Endothelial cell (in vitro differentiated cells): ENCODE data around the gene CT45A6. TPM values are rescaled to one million over a fixed set of nuclear protein-coding genes. Genes with fewer than 3 reads are reported as not detected.
"Not testable (repeated sequence)": the region's sequence is repeated elsewhere in the genome, so short reads cannot be mapped to it uniquely, and the experiment has no call there.

ENCODE experiments used
- DNase-seq: peaks from one replicate; pipeline ENCODE4 v3.0.0; 2021; ENCODE audit warnings: low spot score
- H3K27ac Mint-ChIP-seq: one replicate; pipeline ENCODE4 v1.8.0; 2021; ENCODE audit warnings: mixed read lengths, inconsistent platforms; ENCODE audit not compliant: unreplicated experiment
- H3K27me3 Mint-ChIP-seq: one replicate; pipeline ENCODE4 v1.8.0; 2021; ENCODE audit warnings: mild to moderate bottlenecking, moderate library complexity, mixed read lengths, inconsistent platforms; ENCODE audit not compliant: unreplicated experiment
- H3K36me3 Mint-ChIP-seq: one replicate; pipeline ENCODE4 v1.8.0; 2021; ENCODE audit warnings: mild to moderate bottlenecking, low read depth, mixed read lengths, inconsistent platforms; ENCODE audit not compliant: unreplicated experiment
- H3K4me1 Mint-ChIP-seq: one replicate; pipeline ENCODE4 v1.8.0; 2021; ENCODE audit warnings: mild to moderate bottlenecking, mixed read lengths, inconsistent platforms; ENCODE audit not compliant: unreplicated experiment
- H3K4me3 Mint-ChIP-seq: one replicate; pipeline ENCODE4 v1.8.0; 2021; ENCODE audit warnings: mild to moderate bottlenecking, mixed read lengths, inconsistent platforms; ENCODE audit not compliant: unreplicated experiment
- H3K9me3 Mint-ChIP-seq: one replicate; pipeline ENCODE4 v1.8.0; 2021; ENCODE audit warnings: mixed read lengths, inconsistent platforms; ENCODE audit not compliant: unreplicated experiment
- long read RNA-seq: library from polyadenylated mRNA; unstranded; transcript quantifications from one replicate; pipeline ENCODE4 v2.0.0, GENCODE V29; 2020; ENCODE audit not compliant: unreplicated experiment
- total RNA-seq: library from RNA; stranded (reverse); fragmentation: NEBNext Ultra II Directional; extraction: Animal tissue kit (Norgen Biotek cat#: 25700); gene quantifications from one replicate; pipeline ENCODE4 v1.2.1, GENCODE V29; 2021; ENCODE audit not compliant: unreplicated experiment

CT45A6 gene, protein sequence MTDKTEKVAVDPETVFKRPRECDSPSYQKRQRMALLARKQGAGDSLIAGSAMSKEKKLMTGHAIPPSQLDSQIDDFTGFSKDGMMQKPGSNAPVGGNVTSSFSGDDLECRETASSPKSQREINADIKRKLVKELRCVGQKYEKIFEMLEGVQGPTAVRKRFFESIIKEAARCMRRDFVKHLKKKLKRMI
- total RNA-seq = not detected
- long read RNA-seq = 0 reads

DNA sequence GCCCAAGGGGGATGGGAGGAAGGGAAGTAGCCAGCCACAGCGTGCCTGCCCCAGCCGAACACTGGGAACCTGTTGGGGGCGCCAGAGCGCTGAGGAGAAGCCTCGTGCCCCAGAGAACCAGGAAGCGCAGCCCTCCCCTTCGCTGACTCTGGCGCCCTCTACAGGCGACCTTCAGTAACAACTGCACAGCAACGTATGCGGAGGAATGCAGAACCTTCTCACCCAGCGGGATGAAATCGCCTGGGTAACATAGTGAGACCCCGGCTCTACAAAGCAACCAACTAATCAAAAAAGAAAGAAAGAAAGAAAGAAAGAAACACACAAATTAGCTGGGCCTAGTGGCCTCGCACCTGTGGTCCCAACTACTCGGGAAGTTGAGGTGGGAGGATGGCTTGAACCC lies at the start of gene CT45A6:
TSS of gene CT45A6 (minus strand) at position 101 of the 400 bp plus-strand sequence. CDS start 3,794 bp downstream, outside the sequence.
- DNase-seq, H3K27ac Mint-ChIP-seq, H3K4me3 Mint-ChIP-seq, H3K9me3 Mint-ChIP-seq, H3K4me1 Mint-ChIP-seq, H3K27me3 Mint-ChIP-seq, H3K36me3 Mint-ChIP-seq: not testable (repeated sequence)

DNA sequence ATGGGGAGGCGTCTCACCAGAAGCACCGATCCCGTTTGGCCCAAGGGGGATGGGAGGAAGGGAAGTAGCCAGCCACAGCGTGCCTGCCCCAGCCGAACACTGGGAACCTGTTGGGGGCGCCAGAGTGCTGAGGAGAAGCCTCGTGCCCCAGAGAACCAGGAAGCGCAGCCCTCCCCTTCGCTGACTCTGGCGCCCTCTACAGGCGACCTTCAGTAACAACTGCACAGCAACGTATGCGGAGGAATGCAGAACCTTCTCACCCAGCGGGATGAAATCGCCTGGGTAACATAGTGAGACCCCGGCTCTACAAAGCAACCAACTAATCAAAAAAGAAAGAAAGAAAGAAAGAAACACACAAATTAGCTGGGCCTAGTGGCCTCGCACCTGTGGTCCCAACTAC lies 34.6 kb upstream of the CT45A6 start, which contains the start of gene CT45A7:
TSS of gene CT45A7 (minus strand) at position 101 of the 400 bp plus-strand sequence. CDS start 3,747 bp downstream, outside the sequence.
- H3K36me3 Mint-ChIP-seq = not testable (repeated sequence)

GRCh38 chrX:135819912-135820311 lies 17.3 kb upstream of the CT45A6 start, which contains the start of gene CT45A2:
Gene CT45A2, minus strand, starts transcription at chrX:135820012. Its CDS starts 3,747 bp downstream, at chrX:135816265.
- not testable (repeated sequence) for H3K27me3 Mint-ChIP-seq, H3K27ac Mint-ChIP-seq

More for the DNA sequence above, 34.6 kb upstream of the CT45A6 start, which contains the start of gene CT45A7:
- H3K4me1 Mint-ChIP-seq, H3K9me3 Mint-ChIP-seq, H3K27me3 Mint-ChIP-seq, H3K27ac Mint-ChIP-seq, H3K4me3 Mint-ChIP-seq, DNase-seq: not testable (repeated sequence)

DNA sequence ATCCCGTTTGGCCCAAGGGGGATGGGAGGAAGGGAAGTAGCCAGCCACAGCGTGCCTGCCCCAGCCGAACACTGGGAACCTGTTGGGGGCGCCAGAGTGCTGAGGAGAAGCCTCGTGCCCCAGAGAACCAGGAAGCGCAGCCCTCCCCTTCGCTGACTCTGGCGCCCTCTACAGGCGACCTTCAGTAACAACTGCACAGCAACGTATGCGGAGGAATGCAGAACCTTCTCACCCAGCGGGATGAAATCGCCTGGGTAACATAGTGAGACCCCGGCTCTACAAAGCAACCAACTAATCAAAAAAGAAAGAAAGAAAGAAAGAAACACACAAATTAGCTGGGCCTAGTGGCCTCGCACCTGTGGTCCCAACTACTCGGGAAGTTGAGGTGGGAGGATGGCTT lies 17.2 kb downstream of the CT45A6 start, which contains the start of gene CT45A5:
TSS of gene CT45A5 (minus strand) at position 101 of the 400 bp plus-strand sequence. CDS start 3,774 bp downstream, outside the sequence.
- not testable (repeated sequence) for H3K27ac Mint-ChIP-seq, H3K4me1 Mint-ChIP-seq, DNase-seq, H3K27me3 Mint-ChIP-seq, H3K9me3 Mint-ChIP-seq, H3K36me3 Mint-ChIP-seq, H3K4me3 Mint-ChIP-seq

More at GRCh38 chrX:135819912-135820311, 17.3 kb upstream of the CT45A6 start, which contains the start of gene CT45A2:
- H3K9me3 Mint-ChIP-seq, DNase-seq, H3K4me3 Mint-ChIP-seq, H3K4me1 Mint-ChIP-seq, H3K36me3 Mint-ChIP-seq: not testable (repeated sequence)

DNA sequence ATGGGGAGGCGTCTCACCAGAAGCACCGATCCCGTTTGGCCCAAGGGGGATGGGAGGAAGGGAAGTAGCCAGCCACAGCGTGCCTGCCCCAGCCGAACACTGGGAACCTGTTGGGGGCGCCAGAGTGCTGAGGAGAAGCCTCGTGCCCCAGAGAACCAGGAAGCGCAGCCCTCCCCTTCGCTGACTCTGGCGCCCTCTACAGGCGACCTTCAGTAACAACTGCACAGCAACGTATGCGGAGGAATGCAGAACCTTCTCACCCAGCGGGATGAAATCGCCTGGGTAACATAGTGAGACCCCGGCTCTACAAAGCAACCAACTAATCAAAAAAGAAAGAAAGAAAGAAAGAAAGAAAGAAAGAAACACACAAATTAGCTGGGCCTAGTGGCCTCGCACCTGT lies 34.5 kb downstream of the CT45A6 start, which contains the start of gene CT45A3:
TSS of gene CT45A3 (minus strand) at position 101 of the 400 bp plus-strand sequence. CDS start 3,747 bp downstream, outside the sequence.
- not testable (repeated sequence) for H3K4me1 Mint-ChIP-seq

GRCh38 chrX:135744739-135745138 lies 57.8 kb downstream of the CT45A6 start:
- H3K27ac Mint-ChIP-seq, H3K4me1 Mint-ChIP-seq, H3K9me3 Mint-ChIP-seq, DNase-seq, H3K36me3 Mint-ChIP-seq, H3K27me3 Mint-ChIP-seq, H3K4me3 Mint-ChIP-seq: not testable (repeated sequence)

More for the DNA sequence above, 34.5 kb downstream of the CT45A6 start, which contains the start of gene CT45A3:
- not testable (repeated sequence) for H3K9me3 Mint-ChIP-seq, H3K36me3 Mint-ChIP-seq, DNase-seq, H3K27me3 Mint-ChIP-seq, H3K27ac Mint-ChIP-seq, H3K4me3 Mint-ChIP-seq

Other genes with a start within 250 kb of the CT45A6 start
- not detected for gene CT45A1, start 89.1 kb downstream of the CT45A6 start, total RNA-seq
- gene CT45A3, start 34.6 kb downstream of the CT45A6 start, total RNA-seq = not detected
- gene CT45A5, start 17.3 kb downstream of the CT45A6 start, total RNA-seq = not detected
- not detected for gene CT45A2, start 17.2 kb upstream of the CT45A6 start, total RNA-seq
- gene CT45A7, start 34.5 kb upstream of the CT45A6 start, total RNA-seq = not detected
- gene CT45A8, start 51.8 kb upstream of the CT45A6 start, total RNA-seq = not detected
- gene CT45A9, start 69.0 kb upstream of the CT45A6 start, total RNA-seq = not detected
- gene CT45A10, start 90.7 kb upstream of the CT45A6 start, total RNA-seq = not detected
- 0.15 TPM for gene SAGE1, start 90.9 kb upstream of the CT45A6 start, total RNA-seq
- 18.2 TPM for gene MMGT1, start 171.2 kb upstream of the CT45A6 start, total RNA-seq
- 12.2 TPM for gene SLC9A6, start 182.6 kb upstream of the CT45A6 start, total RNA-seq